Testis (tissue), 3 donors: ENCODE measurements around the gene MARCHF3. TPM values are rescaled to one million over a fixed set of nuclear protein-coding genes. Genes with fewer than 3 reads are reported as not detected.

Source experiments
- DNase-seq: peaks from one replicate; pipeline ENCODE4 v3.0.0-alpha.2; 2019
- H3K27ac ChIP-seq, 2 donors: fragments of 200-600 bp; sonication (generic); one replicate each; pipeline ENCODE4 v1.5.1; 2019
- H3K27me3 ChIP-seq: fragments of 200-600 bp; sonication (generic); one replicate; pipeline ENCODE4 v1.5.1; 2019
- H3K36me3 ChIP-seq: fragments of 200-600 bp; sonication (generic); one replicate; pipeline ENCODE4 v1.5.1; 2017; ENCODE audit warnings: low read depth; ENCODE audit errors: missing control alignments
- H3K4me1 ChIP-seq: fragments of 200-600 bp; sonication (generic); one replicate; pipeline ENCODE4 v1.5.1; 2019
- H3K4me3 ChIP-seq, 2 donors: fragments of 200-600 bp; sonication (generic); one replicate each; pipeline ENCODE4 v1.5.1; 2017 to 2019
- H3K9me3 ChIP-seq: fragments of 200-600 bp; sonication (generic); one replicate; pipeline ENCODE4 v1.5.1; 2017
- CTCF ChIP-seq, 3 experiments: fragments of 450-650 bp in 2 of 3; fragments of 200-600 bp in 1 of 3; sonication (generic) in 1 of 3; IDR thresholded peaks; one replicate each; pipeline ENCODE4 v1.5.1; 2016 to 2019; ENCODE audit warnings: antibody characterized with exemption in 3 of 3, mild to moderate bottlenecking in 2 of 3, moderate library complexity in 1 of 3
- POLR2A ChIP-seq: fragments of 450-650 bp; IDR thresholded peaks from one replicate; pipeline ENCODE4 v1.6.1; 2017; ENCODE audit warnings: antibody characterized with exemption, mild to moderate bottlenecking, moderate library complexity
- WGBS, 2 donors: methylation state at CpG; one replicate each; pipeline ENCODE4 v1.1.5; 2018; 5-methylcytosine and 5-hydroxymethylcytosine counted together
- intact Hi-C: fragments of 100-400 bp; cut with DNase I; formaldehyde crosslinking; loops from one replicate; pipeline ENCODE4 v1.15.1; 2023; ENCODE audit warnings: low total_unique reads
- polyA plus RNA-seq: library from polyadenylated mRNA; stranded (reverse); fragments of 350-450 nt; fragmentation: Illumina TruSeq; extraction: RNeasy Lipid Tissue Mini Kit (QIAGEN cat#74804); gene quantifications from one replicate; pipeline ENCODE4 v1.2.3, GENCODE V29; 2014; ENCODE audit warnings: low read depth, low replicate concordance; ENCODE audit not compliant: insufficient read depth
- total RNA-seq, 2 donors: library from RNA; depleted of rRNA; stranded (reverse); fragments of >200 nt; gene quantifications; one replicate each; pipeline ENCODE4 v1.2.3, GENCODE V29; 2016

MARCHF3 gene
- total and polyA plus RNA-seq, 3 donors from 2014 or later = 34.0 to 81.9 (median 38.8) TPM

GRCh38 chr5:127066721-127067120 lies 36.4 kb upstream of the MARCHF3 start:
- H3K4me1 ChIP-seq = peaks cover 8% of the 10 kb centered on the region
- no peak overlapping the region for H3K4me3 ChIP-seq
- H3K27me3 ChIP-seq = no peaks in the 10 kb centered on the region
- no peak for TF ChIP-seq CTCF (IDR thresholded peaks at IDR 0.05)
- TF ChIP-seq POLR2A = no peak
- H3K27ac ChIP-seq = no peak overlapping the region
- H3K36me3 ChIP-seq = no peaks in the 10 kb centered on the region
- no peaks in the 10 kb centered on the region for H3K9me3 ChIP-seq
- intact Hi-C loops = no loop called here
- no peak for DNase-seq

GRCh38 chr5:127064253-127064840 lies 34.0 kb upstream of the MARCHF3 start:
- no peaks in the 10 kb centered on the region for H3K27me3 ChIP-seq
- no peaks in the 10 kb centered on the region for H3K9me3 ChIP-seq
- intact Hi-C loops = no loop called here
- no peak overlapping the region for H3K4me3 ChIP-seq
- peaks cover 3% of the 10 kb centered on the region for H3K4me1 ChIP-seq
- DNase-seq = no peak
- no peak overlapping the region for H3K27ac ChIP-seq
- 95 to 97% methylated on average over 2 to 4 of the region's 4 CpGs for WGBS, 2 donors
- TF ChIP-seq POLR2A (no peak), CTCF (IDR thresholded peaks at IDR 0.05) (no peak)
- H3K36me3 ChIP-seq = no peaks in the 10 kb centered on the region

- Histone ChIP-seq H3K4me1 (no peaks in the 10 kb centered on the region), H3K27ac (no peak overlapping the region), H3K4me3 (no peak overlapping the region), H3K36me3 (no peaks in the 10 kb centered on the region), H3K9me3 (no peaks in the 10 kb centered on the region), H3K27me3 (no peaks in the 10 kb centered on the region)
- intact Hi-C loops = no loop called here
- WGBS, 2 donors = 79% methylated on average over 2 of the region's 2 CpGs
- no peak for DNase-seq
- TF ChIP-seq POLR2A (no peak), CTCF (IDR thresholded peaks at IDR 0.05) (no peak)
These were observed 33.0 kb upstream of the MARCHF3 start for GRCh38 chr5:127063257-127063913.

GRCh38 chr5:127061956-127062355 lies 31.6 kb upstream of the MARCHF3 start:
- DNase-seq = no peak
- intact Hi-C loops = no loop called here
- Histone ChIP-seq H3K4me3 (no peak overlapping the region), H3K36me3 (no peaks in the 10 kb centered on the region), H3K27ac (no peak overlapping the region), H3K27me3 (no peaks in the 10 kb centered on the region), H3K9me3 (no peaks in the 10 kb centered on the region), H3K4me1 (no peaks in the 10 kb centered on the region)
- 68 to 78% methylated on average over 1 of the region's 1 CpG for WGBS, 2 donors
- no peak for TF ChIP-seq POLR2A
- TF ChIP-seq CTCF (IDR thresholded peaks at IDR 0.05) = no peak

- TF ChIP-seq POLR2A (no peak), CTCF (IDR thresholded peaks at IDR 0.05) (no peak)
- H3K4me1 ChIP-seq = no peaks in the 10 kb centered on the region
- 88 to 91% methylated on average over 1 of the region's 1 CpG for WGBS, 2 donors
- H3K27ac ChIP-seq = no peak overlapping the region
- no peaks in the 10 kb centered on the region for H3K27me3 ChIP-seq
- intact Hi-C loops = no loop called here
- no peak overlapping the region for H3K4me3 ChIP-seq
- H3K9me3 ChIP-seq = no peaks in the 10 kb centered on the region
- H3K36me3 ChIP-seq = no peaks in the 10 kb centered on the region
- no peak for DNase-seq
These were observed 31.2 kb upstream of the MARCHF3 start for GRCh38 chr5:127061537-127061936.
